Activated T-cell treated with anti-CD3 and anti-CD28 coated beads for 1 hour (primary cell): ENCODE data around the gene SPA17.
A peak's percentile ranks its signal among the peaks of the same experiment; 100 is the strongest.

ENCODE experiments used
- DNase-seq: peaks from one replicate; pipeline ENCODE4 v3.0.0-alpha.2; 2020; ENCODE audit warnings: low read depth

Gene SPA17

DNA sequence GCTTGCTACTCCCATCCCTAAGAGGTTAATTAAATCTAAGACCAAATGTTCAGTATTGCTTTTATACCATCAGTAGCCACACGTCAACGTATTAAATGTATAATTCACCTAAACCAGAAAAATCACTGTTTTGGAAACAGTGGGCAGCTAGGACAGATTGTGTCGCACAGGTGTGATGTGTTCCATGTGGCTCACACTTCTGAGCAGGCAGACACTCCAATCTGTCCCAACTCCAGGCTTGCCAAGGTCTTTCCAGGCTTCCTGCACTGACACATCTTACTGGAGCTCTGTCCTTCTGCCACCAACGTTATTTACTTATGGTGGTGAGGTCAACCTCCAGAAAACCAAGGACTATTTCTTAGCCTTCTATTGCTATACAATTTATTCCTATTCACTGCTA, 11.6 kb upstream of the SPA17 start:
- DNase-seq = no peak

DNA sequence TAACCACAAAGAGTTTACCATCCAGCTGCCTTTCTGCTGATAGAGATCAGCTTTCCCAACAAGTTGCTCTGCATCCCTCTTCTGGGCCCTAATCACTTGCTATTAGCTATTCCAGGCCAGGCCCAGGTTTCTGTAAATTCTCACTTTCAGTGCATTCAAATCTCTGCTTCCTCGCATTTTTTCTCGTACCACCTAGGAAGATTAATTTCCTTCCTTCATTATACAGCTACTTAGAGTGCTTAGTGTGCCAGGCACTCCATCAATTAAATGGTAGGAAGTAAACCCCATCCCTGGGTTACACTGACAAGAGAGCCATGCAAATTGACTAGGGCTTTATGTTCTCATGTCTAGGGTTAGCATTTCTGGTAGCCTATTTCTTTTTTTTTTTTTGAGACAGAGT, 9.8 kb upstream of the SPA17 start:
- no peak for DNase-seq

DNA sequence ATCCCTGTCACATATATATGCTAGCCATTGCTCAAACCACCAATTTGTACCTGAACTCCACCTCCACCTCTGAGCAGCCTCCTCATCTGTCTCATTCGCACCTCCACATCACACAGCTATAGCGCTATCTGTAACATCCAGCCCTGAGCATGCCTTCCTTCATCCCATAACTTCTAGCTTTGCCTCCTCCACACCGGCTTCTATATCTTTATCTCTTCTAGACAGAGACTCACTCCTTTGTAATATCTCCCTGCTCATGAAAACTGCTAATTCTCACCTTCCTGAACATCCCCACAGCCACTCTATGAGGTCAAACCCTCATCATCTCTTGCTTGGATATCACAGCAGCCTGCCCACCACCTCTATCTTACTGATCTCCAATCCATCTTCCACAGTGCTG, 6.1 kb upstream of the SPA17 start:
- no peak for DNase-seq

DNA sequence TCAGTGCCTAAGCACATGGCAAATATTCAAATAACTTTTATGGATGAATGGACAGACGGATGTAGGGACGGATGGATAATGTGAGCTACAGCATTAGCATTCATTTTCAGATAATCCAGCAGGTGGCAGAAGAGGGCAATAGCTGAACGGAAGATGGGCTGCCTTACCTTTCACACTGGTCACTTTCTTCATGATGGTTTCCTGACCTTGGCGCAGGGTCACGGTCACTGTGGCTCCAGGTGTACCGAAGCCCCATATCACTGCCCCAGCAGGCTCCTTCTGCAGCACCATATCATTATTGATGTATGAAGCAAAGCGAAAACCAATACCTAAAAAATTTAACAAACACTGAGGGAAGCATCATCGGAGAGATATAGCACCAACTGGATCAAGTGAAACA, 4.5 kb upstream of the SPA17 start:
- peak; percentile 20 for DNase-seq

DNA sequence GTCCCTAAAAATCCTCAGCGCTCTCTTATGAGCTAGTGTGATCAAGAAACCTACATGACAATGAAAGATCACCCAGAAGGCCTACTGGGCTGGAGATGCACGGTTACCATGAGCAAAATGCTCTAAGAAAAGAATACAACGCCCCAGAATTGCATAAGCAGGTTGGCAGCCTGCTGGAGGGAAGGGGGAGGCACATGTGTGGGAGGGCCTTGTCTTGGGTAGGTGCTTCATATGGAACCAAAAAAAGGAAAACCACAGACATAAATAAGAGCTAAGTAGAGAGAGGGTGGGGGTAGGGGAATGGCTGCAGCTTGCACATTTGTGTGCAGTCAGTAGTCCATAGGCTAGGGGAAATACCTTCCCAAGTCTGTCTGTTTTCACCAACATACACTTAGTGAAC, 3.0 kb upstream of the SPA17 start:
- DNase-seq = no peak

DNA sequence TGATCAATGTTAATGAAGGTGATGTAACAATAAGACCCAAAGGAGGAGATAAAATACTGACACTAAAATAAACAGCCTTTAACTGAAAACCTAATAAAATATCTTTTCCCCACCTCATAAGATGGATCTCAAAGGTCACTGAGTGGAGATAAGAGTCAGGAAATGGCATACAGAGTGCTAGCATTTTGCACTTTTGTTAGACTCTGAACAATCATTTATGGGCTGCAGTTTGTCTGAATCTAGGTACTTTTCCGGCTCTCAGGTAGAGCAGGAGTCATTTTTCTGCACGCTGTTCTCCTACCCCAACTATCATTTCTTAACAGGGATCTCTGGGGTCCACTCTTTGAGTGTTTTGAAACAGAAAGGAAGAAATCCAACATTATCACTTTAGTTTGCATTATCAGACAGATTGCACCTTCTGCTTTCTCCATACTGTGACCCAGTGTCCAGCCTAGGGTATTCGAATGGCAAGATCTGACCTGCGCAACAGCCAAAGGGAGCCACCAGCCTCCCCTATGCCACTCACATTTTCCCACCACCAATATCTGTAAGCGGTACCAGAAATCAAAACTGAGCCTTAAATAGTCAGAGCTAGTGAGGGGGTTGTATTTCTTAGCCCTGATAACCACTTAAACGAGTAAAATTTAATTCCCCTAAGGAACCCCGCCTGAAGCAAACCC, 1.0 kb upstream of the SPA17 start:
- no peak for DNase-seq

DNA sequence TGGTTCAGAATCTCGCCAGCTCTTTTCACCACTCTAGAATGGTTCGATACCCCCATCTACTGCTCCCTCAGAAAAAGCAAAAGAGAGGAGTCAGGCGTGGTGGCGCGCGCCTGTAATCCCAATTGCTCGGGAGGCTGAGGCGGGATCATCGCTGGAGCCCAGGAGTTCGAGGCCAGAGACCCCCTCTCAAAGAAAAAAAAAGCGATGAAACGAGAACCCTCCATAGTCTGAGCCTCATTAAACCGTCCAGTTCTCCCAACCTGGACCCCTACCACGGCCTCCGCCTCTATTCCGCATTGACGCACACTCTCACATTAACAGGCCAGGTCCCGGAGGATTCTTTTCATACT, 439 bp downstream of the SPA17 start:
- DNase-seq = no peak

DNA sequence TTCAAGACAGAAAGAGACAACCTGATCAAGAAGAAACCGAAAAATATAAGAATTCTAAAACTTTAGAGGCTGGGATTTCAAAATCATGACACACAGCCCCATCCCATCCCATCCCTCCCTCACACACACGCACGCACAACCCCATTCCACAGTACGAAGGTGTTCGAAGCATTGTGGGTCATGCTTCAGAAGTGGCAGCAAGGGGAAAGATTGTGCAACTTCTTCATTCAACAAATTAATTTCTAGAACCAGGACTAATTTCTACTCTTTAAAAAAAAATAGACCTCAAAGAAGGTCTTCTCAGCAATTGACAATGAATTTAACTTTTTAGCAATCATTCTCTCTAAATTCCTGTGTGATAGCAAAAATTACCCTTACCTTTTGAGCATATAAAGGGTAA, 867 bp downstream of the SPA17 start:
- no peak for DNase-seq

DNA sequence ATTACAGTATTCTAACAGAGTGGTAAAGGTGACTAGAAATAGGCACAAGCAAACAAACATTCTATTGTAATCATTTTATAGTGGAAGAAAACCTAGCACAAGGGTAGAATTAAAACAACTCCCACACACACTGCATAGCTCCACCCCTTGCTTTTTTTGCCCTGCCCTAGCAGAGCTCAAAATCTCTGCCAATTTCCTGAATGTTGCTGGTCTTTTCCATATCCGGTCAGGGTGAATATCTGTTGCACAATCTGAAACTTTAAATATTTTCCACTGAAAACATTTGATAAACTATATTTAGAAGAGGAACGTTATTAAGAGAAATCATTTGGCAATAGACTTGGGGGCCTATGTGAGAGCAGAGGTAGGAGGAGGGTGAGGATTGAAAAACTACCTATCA, 2.7 kb downstream of the SPA17 start:
- DNase-seq = no peak

DNA sequence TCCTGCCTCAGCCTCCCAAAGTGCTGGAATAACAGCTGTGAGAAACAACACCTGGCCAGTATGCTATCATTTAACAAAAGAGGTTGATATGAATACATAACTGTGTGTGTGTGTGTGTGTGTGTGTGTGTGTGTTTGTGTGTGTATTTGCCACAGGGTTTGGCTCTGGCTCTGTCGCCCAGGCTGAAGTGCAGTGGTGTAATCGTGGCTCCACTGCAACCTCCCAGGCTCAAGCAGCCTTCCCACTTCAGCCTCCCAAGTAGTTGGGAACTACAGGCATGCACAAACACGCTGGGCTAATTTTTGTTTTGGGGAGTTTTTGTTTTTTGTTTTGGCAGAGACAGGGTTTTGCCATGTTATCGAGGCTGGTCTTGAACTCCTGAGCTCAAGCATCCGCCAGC, 4.7 kb downstream of the SPA17 start:
- DNase-seq = no peak

DNA sequence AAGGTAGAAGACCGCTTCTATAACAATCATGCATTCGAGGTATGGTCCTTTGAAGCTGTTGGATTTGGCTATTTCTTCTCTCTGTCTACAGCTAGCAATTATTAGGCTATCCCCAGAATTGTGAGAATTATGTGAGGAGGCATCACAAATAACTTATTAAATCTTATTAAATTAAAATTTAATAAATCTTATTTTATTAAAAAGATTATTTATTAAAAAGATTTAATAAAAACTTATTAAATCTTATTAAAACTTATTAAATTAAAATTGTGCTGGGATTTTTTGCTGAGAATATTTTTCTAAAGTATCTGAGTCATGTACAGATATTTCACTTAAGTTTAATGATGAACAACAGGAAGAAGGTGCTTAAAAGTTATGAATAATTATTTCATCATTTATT, 7.7 kb downstream of the SPA17 start:
- no peak for DNase-seq

DNA sequence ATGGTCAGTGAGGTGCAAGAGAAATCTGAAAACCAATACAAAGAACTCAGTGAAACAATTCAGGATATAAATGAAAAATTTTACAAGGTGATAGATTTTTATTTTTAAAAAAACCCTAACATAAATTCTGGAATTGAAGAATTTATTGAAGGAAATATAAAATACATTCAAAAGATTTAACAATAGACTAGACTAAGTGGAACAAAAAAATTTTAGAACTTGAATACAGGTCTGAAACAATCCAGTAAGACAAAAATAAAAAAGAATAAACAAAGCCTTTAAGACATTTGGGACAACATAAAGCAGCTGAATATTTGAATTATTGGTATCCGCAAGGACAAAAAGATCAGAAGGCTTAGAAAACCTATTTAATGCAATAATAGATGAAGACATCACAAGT, 8.7 kb downstream of the SPA17 start:
- DNase-seq = no peak

DNA sequence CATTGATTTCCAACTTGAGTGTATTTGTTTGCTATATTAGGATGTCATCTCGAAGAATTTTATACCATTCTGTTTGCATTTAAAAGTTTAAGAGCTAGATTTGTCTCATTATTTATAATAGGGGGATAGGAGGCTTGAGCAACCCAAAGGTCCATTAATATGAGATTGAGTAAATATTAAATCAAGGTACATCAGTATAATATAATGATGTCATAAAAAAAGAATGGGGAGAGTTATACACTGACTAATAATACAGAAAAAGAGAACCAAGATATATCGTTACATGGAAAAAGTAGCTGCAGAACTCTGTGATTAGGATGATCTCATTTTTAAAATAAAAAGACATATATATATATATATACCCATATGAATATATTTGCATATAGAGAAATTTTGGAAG, 19.4 kb downstream of the SPA17 start:
- DNase-seq = no peak

DNA sequence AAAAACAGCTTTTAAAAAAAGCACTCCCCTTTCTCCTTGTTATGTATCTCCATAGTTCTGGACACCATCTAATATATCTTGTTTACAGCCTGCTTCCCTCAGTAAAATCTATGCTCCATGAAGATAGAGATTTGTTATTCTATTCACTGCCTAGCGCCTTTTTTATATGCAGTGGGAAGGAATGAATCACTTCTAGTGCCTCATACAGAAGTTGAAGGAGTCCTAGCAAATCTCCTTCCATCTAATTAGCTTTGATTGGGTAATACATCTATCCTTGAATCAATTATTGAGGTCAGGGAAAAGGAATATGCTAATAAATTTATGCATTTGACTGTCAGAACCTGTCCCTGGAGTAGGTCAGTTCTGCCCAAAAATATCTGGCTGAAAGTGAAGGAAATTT, 25.8 kb downstream of the SPA17 start:
- DNase-seq = no peak

DNA sequence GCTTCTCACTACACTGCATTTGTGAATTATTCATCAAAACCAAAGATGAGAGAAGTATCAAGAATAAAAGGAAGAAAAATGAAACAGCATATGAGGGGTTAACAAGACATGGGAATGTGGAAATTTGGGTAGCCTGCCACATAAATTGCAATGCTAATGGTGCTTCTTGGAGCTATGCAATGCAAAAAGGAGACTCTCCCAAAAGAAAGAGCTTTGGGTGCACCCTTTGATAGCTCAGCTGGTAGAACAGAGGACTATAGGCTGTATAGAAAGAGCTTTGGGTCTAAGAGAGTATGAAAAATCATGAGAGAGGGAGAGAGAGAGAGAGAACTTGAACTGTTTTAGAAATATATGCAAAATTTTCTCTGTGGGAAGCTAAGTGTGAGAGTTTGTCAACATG, 26.3 kb downstream of the SPA17 start:
- DNase-seq = no peak

DNA sequence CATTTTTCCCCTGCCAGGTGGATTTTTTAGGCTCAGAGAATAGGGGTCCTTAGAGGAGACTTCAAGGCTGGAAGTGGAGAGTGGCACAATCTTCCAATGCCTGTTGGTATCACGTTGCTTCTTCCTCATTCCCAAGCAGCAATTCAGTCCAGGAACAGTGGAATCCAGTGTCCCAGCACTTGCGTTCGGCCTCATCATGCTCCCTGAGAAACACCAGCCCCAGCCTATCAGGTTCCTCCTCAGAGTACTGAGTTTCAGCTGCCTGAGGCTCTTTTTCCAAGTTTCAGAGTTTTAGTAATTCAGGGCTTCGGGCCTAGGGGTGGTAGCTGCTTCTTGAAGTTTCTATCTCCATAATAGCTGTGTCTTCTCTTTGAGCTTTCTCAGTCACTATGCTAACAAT, 34.1 kb downstream of the SPA17 start:
- DNase-seq = no peak

DNA sequence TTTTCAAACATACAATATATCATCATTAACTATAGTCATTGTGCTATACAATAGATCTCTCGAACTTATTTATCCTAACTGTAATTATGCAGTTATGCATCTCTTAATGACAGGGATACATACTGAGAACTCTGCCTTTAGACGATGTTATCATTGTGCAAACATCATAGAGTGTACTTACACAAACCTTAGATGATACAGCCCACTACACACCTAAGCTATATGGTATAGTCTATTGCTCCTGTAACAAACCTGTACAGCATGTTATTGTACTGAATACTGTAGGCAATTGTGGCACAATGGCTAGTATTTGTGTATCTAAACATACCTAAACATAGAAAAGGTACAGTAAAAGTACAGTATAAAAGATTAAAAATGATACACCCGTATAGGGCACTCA, 38.7 kb downstream of the SPA17 start:
- DNase-seq = no peak

DNA sequence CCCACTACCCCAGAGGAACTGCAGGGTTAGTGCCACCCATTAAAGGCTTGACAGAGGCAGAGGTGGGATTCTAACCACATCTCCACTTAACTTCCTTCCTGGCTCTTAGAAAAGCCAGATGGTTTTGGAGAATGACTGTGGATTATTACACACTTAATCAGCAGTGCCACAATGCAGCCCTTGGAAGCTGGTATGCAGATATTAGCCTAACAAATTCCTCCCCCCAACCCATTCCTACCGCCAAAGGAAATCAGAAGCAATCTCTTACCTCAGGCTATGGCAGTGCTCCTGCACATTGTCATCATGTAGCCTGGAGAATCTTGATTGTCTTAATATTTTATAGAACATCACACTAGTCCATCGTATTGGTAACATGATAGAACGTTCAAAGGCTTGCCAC, 42.9 kb downstream of the SPA17 start:
- DNase-seq = no peak

DNA sequence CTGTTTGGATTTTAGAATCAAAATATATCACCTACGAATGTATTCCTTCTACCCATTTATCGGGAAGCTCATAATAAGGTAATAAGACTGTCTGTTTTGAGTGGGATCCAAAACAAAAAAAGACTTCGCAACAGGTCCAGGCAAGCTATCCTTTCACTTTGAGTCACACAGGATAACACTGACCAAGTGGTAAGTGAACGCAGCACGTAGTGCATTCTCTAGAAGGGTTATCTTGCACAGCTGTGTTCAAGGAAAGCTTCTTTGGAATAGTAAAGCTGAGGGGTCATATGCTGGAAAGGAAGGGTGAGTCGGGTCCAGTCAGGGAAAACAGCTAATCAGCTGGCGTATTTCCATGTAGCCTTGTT, 43.7 kb downstream of the SPA17 start:
- no peak for DNase-seq

DNA sequence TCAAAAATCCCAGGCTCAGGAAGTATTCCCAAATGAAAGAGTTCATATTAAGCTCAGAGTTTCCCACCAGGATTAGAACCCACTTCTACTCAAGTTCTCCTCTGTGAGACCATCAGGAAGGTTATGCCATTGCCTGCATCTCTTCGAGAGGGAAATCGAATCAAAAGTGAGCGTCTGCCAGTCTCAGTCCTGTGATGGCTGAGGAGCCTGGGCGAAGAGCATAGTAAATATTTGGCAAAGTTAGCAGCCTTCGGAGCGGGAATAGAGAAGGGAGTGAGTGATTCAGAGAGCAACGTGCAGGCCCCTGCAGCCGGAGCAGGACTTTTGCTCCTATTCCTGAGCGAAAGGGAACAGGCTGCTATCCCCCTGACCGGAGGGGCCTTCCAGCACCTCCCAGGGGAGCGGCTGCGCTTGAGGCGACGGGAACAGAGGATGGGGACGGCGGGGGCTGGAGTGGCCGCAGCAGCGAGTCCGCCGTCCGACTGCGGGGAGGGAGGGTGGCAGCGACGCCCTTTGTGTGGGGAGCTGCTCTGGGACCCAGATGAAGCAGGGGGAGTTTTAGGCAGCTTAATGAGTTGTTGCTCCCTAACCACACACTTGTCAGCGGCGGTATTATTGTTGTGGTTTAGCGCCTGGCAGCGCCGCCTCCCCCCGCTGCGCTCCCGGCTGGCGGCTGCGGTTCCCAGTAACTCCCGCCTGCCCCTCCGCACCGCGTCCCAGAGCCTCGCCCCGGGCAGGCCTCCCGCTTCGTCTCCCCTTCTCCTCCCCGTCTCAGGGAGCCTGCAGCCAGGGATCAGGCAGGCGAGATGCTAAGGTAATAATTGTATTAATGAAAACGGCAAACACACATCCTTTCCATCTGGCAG, 44.3 kb downstream of the SPA17 start:
- DNase-seq = no peak

DNA sequence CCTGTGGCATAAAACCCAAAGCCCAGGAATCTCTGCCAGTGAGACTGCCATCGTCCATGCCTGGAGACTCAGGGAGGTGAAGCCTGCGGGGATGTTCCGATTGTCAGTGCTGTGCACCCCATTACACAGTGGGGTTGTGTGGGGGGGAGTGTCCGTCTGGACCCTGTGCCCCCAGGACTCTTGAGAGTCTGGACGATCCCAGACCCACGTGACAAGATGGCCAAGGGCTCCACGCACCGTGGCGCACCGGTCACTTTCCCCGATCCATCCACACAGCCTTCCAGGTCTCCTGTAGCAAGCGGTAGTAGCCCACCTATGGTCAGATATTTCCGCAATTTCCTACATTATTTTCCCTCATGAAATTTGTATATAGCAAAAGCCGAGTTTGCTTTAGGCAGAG, 45.1 kb downstream of the SPA17 start:
- no peak for DNase-seq

DNA sequence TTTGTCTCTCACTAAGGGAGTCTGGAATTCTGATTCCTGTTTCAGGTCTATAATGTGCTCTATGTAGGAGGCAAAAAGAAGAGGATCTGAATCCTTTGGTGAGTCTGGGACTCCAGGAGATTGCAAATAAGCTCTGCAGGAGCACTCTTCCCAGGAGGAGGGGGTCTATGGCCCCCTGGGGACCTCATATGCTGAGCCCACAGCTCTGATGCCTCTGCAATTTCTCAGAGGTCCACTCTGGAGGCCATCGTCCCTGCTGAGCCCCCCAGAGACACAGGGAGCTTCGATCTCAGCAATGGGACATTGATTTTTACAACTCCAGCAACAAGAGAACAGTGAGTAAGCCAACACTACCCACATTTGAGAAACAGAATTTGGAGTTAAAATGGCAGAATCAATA, 45.8 kb downstream of the SPA17 start:
- DNase-seq = no peak

DNA sequence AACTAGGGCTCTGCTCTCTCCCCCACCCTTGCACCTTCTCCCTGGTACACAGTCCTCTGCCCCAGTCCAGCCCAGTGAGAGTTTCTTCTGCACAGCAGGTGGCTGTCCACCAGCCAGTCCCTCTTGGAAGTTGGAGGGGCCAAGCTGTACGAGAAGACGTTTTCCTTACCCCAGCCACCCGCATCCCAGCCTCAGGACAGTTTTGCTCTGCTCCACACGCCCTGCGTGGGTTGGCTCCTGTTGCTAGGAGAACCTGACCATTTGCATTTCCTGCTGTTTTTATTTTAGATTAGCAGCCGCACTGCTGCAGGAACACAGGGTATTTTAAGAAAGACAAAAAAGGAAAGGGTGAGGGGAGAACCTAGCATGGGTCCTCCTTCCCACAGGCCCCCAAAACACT, 48.5 kb downstream of the SPA17 start:
- no peak for DNase-seq
